Lower leg skin (tissue), 3 donors: Measurements from ENCODE around the gene TREML4.

ENCODE experiments used
- POLR2A ChIP-seq, 2 donors: fragments of 450-650 bp; IDR thresholded peaks; one replicate each; pipeline ENCODE4 v1.6.1; 2016 to 2017; ENCODE audit warnings: antibody characterized with exemption in 2 of 2, mild to moderate bottlenecking in 1 of 2, moderate library complexity in 1 of 2
- TF ChIP-seq, protein P1 (sequence below), 3 donors: fragments of 450-650 bp; IDR thresholded peaks; one replicate each; pipeline ENCODE4 v1.5.1; 2016; ENCODE audit warnings: antibody characterized with exemption in 3 of 3, mild to moderate bottlenecking in 3 of 3, moderate library complexity in 2 of 3

DNA sequence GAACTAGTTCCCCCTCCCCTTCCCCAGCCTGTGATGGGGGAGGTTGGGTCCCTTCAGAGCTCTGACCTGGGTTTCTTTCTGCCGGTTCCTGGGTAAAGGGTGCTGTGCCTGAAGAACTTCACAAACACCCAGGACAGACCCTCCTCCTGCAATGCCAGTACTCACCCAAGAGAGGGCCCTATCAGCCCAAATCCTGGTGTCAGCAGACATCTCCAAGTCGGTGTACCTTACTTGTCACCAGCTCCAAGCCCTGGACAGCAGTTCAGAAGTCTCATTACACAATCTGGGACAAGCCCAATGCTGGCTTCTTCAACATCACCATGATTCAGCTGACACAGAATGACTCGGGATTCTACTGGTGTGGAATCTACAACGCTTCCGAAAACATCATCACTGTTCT lies 467 bp downstream of the TREML4 start:
- no peak for TF ChIP-seq POLR2A (IDR thresholded peaks at IDR 0.05)
- TF ChIP-seq, protein P1, sequence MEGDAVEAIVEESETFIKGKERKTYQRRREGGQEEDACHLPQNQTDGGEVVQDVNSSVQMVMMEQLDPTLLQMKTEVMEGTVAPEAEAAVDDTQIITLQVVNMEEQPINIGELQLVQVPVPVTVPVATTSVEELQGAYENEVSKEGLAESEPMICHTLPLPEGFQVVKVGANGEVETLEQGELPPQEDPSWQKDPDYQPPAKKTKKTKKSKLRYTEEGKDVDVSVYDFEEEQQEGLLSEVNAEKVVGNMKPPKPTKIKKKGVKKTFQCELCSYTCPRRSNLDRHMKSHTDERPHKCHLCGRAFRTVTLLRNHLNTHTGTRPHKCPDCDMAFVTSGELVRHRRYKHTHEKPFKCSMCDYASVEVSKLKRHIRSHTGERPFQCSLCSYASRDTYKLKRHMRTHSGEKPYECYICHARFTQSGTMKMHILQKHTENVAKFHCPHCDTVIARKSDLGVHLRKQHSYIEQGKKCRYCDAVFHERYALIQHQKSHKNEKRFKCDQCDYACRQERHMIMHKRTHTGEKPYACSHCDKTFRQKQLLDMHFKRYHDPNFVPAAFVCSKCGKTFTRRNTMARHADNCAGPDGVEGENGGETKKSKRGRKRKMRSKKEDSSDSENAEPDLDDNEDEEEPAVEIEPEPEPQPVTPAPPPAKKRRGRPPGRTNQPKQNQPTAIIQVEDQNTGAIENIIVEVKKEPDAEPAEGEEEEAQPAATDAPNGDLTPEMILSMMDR (IDR thresholded peaks at IDR 0.05): no peak
